Left ventricle myocardium inferior (tissue), 1 donor: ENCODE measurements around the gene BCAS4. TPM values are rescaled to one million over a fixed set of nuclear protein-coding genes. Genes with fewer than 3 reads are reported as not detected.

Source experiments
- DNase-seq: peaks from one replicate; pipeline ENCODE4 v3.0.0-alpha.2; 2020
- H3K27ac ChIP-seq: fragments of 200-600 bp; replicated peaks from 2 replicates; pipeline ENCODE4 v1.8.0; 2021
- H3K27me3 ChIP-seq: fragments of 200-600 bp; 2 replicates; pipeline ENCODE4 v1.8.0; 2021; ENCODE audit warnings: low read depth
- H3K36me3 ChIP-seq: fragments of 200-600 bp; 2 replicates; pipeline ENCODE4 v1.8.0; 2021
- H3K4me1 ChIP-seq: fragments of 200-600 bp; 2 replicates; pipeline ENCODE4 v1.8.0; 2021
- H3K4me3 ChIP-seq: fragments of 200-600 bp; 2 replicates; pipeline ENCODE4 v1.8.0; 2021; ENCODE audit warnings: mild to moderate bottlenecking, moderate library complexity
- H3K9me3 ChIP-seq: fragments of 200-600 bp; replicated peaks from 2 replicates; pipeline ENCODE4 v1.8.0; 2021
- CTCF ChIP-seq: fragments of 200-600 bp; IDR thresholded peaks from 2 replicates; pipeline ENCODE4 v1.8.0; 2021; ENCODE audit warnings: antibody characterized with exemption, mild to moderate bottlenecking, borderline replicate concordance
- intact Hi-C: fragments of 100-400 bp; cut with micrococcal nuclease; formaldehyde crosslinking; loops from one replicate; pipeline ENCODE4 v1.11.0; 2022
- total RNA-seq: library from RNA; stranded (reverse); fragmentation: NEBNext Ultra II Directional; extraction: Animal tissue kit (Norgen Biotek cat#: 25700); gene quantifications from one replicate; pipeline ENCODE4 v1.2.1, GENCODE V29; 2021
- donor health status: DM: no; HTN: yes; CAD: no; lungs with severe emphysema.

BCAS4 gene
- total RNA-seq, 1 donor from 2014 or later, result 2.1 TPM

- H3K9me3 ChIP-seq, result no peaks in the 10 kb centered on the region
- peaks cover 37% of the 10 kb centered on the region for H3K4me1 ChIP-seq
- no peak overlapping the region for H3K4me3 ChIP-seq
- intact Hi-C loops, result loop anchor here (10.0 kb wide), 1 partner anchor 125 kb away; no protein-coding TSS in a partner anchor
- no peak overlapping the region for H3K27ac ChIP-seq
- DNase-seq, result no peak
- no peaks in the 10 kb centered on the region for H3K27me3 ChIP-seq
- no peak for TF ChIP-seq CTCF
- H3K36me3 ChIP-seq, result peaks cover 5% of the 10 kb centered on the region
These were observed 44.7 kb upstream of the BCAS4 start for GRCh38 chr20:50750145-50750671.

DNA sequence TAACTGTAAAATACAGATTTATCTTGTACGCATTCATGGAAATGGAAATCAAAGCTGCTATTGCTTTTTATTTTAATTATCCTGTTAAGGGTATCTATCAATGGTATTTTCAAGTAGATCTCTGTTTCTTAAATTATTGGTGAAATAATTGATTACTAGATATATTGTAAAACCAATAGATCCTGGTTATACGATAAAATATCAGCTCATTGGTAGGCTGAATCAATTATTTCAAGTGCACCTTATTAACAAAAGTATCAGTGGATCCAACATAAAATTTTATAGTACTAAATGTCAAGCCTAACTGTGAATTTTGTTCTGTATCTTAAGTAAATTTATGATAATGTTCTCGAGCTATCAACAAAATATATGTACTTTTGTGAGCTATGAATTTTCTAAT lies 41.7 kb upstream of the BCAS4 start:
- TF ChIP-seq CTCF, result no peak
- Histone ChIP-seq H3K27me3 (no peaks in the 10 kb centered on the region), H3K4me3 (no peak overlapping the region), H3K27ac (no peak overlapping the region), H3K9me3 (no peaks in the 10 kb centered on the region), H3K36me3 (peaks cover 5% of the 10 kb centered on the region), H3K4me1 (peaks cover 14% of the 10 kb centered on the region)
- no peak for DNase-seq
- intact Hi-C loops, result loop anchor here (10.0 kb wide), 1 partner anchor 128 kb away; no protein-coding TSS in a partner anchor

- no peak for TF ChIP-seq CTCF
- intact Hi-C loops, result loop anchor here (10.0 kb wide), 1 partner anchor 130 kb away; no protein-coding TSS in a partner anchor
- H3K4me1 ChIP-seq, result peaks cover 7% of the 10 kb centered on the region
- no peak overlapping the region for H3K27ac ChIP-seq
- H3K4me3 ChIP-seq, result no peak overlapping the region
- H3K27me3 ChIP-seq, result no peaks in the 10 kb centered on the region
- H3K36me3 ChIP-seq, result peaks cover 5% of the 10 kb centered on the region
- DNase-seq, result no peak
- H3K9me3 ChIP-seq, result no peaks in the 10 kb centered on the region
These were observed 40.4 kb upstream of the BCAS4 start for GRCh38 chr20:50754420-50754819.

DNA sequence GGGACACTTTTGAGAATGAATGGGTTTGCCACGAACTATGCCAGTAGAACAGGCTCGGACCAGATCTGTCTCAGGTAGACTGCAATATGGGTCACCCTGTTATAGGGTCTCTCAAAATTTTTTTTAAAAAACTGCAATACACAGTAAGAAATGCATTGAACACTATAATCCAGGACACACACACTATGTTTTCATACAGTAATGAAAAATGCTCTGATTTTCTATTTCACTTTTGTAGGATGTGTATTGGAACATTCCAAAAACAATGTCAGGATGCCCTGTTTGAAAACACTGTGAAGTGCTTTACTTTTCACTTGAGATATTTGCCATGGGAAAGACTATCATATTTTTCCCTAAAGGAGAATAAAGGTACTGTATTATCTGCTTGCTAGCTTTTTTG lies 38.4 kb upstream of the BCAS4 start:
- H3K36me3 ChIP-seq, result no peaks in the 10 kb centered on the region
- no peaks in the 10 kb centered on the region for H3K9me3 ChIP-seq
- no peak overlapping the region for H3K27ac ChIP-seq
- no peak for DNase-seq
- intact Hi-C loops, result loop anchor here (10.0 kb wide), 1 partner anchor 132 kb away; no protein-coding TSS in a partner anchor
- H3K27me3 ChIP-seq, result no peaks in the 10 kb centered on the region
- no peaks in the 10 kb centered on the region for H3K4me1 ChIP-seq
- TF ChIP-seq CTCF, result no peak
- no peak overlapping the region for H3K4me3 ChIP-seq

DNA sequence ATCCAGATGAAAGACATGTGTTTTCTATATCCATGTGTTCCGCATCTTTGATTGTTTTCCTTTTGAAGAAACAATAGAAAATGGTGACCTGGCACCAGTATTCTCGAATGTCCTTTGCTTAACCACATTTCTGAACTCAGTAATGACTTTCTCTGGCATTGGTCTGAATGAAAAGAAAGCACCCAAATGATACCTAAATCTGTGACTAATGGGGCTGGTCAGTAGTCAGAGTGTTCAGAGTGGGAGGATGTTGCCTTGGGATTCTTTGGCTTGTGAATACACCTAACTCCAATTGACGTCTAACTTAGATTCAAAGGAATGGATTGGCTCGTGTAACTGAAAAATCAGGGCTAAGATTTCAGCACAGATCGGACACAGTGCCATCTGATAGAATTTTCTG lies 36.4 kb upstream of the BCAS4 start:
- TF ChIP-seq CTCF, result no peak
- Histone ChIP-seq H3K27ac (no peak overlapping the region), H3K9me3 (no peaks in the 10 kb centered on the region), H3K4me1 (peaks cover 16% of the 10 kb centered on the region), H3K27me3 (no peaks in the 10 kb centered on the region), H3K36me3 (no peaks in the 10 kb centered on the region), H3K4me3 (no peak overlapping the region)
- DNase-seq, result no peak
- intact Hi-C loops, result loop anchor here (10.0 kb wide), 1 partner anchor 134 kb away; no protein-coding TSS in a partner anchor
